ENCODE data around the gene IBTK.
"Not testable (repeated sequence)": the region's sequence is repeated elsewhere in the genome, so short reads cannot be mapped to it uniquely, and the experiment has no call there.

Gene IBTK

DNA sequence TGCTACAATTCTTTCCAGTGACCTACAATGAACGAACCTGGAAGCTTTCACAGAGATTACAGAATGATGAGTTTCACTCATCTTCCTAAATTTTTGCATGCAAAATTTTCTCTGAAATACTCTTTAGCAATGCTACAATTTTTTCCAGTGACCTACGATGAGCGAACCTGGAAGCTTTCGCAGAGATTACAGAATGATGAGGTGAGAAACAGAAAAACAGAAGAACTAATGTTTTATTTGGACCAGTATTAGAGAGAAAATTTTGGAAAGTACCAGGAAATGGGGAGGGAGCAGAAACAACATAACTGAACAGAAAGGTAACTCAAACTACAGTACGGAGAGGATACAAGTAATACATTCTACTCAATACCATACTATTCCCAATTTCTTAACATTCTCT, 75.0 kb downstream of the IBTK start:
- DNase-seq: no peak

DNA sequence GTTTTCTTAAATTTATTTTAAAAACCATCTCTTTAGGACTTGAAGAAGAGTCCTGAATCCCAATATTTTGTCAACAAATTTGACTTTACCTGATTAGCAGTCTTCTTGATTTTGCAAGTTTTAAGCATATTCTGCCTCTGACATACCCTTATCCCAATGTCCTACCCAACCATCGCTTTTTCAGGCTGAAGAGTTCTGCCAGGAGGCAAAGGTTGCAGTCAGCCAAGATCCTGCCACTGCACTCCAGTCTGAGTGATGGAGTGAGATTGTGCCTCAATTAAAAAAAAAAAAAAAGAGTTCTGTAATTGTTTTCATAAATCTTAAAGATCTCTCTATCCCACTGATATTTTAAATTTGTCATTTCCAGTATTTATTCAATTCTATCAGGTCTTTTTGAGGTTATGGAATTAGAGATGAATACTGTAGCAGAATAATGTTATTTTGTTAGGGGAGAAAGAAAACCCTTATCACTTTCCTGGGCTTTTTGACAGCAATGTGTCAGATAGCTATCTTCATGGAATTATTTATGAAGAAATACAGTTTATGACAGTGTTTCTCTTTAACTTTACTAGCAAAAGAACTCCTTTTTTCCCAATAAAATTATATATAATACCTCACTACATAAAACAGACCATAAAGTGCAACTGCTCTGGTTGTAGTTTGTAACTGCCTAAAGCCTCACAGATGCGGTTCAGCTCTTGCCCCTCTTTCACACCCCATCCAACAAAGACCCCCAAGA, 78.2 kb downstream of the IBTK start:
- DNase-seq: no peak

- no peak for DNase-seq
These were observed 81.1 kb downstream of the IBTK start for GRCh38 chr6:82166493-82166892.

- DNase-seq: no peak
These were observed 87.1 kb downstream of the IBTK start for GRCh38 chr6:82160255-82160990.

DNA sequence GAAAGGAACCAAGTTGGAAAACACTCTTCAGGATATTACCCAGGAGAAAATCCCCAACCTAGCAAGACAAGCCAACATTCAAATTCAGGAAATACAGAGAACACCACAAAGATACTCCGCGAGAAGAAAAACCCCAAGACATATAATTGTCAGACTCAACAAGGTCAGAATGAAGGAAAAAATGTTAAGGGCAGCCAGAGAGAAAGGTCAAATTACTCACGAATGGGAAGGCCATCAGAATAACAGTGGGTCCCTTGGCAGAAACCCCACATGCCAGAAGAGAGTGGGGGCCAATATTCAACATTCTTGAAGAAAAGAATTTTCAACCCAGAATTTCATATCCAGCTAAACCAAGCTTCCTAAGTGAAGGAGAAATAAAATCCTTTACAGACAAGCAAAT, 94.8 kb downstream of the IBTK start:
- not testable (repeated sequence) for DNase-seq

GRCh38 chr6:82151147-82151546, 96.4 kb downstream of the IBTK start:
- DNase-seq: not testable (repeated sequence)

DNA sequence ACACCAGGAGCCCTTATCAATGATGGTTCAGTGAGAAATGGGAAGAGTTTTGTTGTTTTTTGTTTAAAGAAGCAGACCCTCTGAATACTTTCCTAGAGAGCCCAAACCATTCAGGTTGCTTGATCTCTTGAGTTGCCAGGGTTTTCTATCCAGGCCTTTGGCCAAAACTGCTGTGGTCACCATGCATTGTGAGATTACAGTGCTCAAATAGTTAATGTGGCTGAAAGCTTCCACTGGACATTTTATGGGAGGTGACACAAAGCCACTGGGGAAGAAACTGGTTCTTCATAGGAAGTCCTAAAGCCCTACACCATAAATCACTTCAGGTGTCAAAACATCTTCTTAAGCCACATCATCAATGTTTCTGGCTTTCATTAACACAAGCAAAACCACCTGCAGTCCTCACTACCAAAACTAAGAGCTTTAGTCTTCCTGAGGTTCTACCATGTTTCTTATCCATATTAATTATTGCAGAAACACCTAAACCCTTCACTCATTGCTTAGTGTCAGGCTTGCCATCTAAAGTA, 101.6 kb downstream of the IBTK start:
- DNase-seq: no peak

DNA sequence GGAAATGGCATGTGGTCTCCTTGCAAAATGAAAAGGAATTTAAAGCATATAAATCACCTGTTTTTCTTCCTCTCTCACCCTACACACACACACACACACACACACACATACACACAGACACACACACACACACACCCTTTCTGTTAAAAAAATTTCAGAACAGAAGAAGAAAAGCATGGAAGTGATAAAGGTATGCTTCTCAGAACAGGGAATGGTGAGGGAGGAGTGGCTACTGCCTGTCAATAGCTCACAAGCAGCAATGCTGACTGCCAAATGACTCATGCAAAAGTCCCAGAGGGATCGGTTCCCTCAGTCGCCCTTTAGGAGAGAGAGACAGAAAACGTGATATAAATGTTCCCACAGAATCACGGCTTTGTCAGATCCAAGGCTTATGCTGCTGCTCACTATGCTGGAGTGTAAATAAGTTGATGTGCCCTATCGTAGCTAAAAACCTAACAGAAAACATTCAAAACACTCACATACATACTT, 102.6 kb downstream of the IBTK start:
- DNase-seq: no peak

- DNase-seq: no peak
These were observed 103.3 kb downstream of the IBTK start for GRCh38 chr6:82144007-82144851.

- no peak for DNase-seq
These were observed 104.5 kb downstream of the IBTK start for GRCh38 chr6:82143041-82143481.

- DNase-seq: no peak
These were observed 105.0 kb downstream of the IBTK start for GRCh38 chr6:82142524-82142923.

DNA sequence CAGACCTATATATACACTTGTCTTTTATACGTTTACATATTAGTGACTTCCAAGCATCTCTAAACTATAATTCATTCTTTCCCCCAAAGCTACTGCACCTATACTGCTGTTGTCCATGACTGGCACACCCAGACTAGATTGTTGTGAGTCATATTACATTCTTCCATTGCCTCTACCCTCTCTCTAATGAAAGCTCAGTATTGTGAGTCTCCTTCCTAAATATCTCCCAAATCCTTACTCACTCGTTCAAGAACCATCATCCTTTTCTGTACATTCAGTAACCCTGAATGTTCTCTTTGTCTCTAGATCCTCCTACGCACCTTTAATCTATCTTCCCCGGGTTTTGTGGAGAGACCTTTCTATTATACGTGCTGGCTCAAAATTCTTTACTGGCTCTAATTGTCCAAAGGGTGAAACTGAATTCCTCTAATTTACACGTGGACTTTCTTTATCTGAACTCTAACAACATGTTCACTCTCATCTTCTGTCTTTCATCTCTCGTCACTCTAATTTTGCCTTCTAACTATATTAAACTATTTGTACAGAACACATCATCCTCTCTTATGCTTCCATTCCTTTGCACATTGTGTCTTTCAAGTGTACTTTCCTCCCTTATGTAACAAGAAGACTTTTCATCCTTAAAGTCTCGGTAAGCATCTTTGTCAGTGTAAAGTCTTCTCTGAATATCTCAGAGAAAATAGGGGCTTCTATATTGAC, 109.3 kb downstream of the IBTK start:
- DNase-seq: no peak

DNA sequence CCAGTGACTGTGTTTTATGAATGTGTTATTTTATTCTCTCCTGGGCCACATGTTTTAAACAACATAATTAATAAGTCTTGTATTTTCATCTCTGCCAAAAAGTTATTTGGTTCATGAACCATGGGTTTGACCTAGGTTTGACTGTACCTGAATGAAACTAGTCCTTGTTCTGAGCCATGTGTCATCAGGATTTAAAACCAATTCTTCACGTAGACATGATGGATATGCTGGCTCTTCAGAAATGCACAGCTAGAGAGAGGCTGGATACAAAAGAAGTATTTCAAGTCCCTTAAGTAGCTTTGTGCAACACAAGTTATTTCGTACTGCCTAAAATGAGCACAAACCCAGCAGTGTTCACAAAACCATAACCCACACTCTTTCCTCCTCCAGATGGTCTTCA, 116.1 kb downstream of the IBTK start:
- no peak for DNase-seq

GRCh38 chr6:82129797-82130196, 117.7 kb downstream of the IBTK start:
- no peak for DNase-seq

- not testable (repeated sequence) for DNase-seq
These were observed 118.6 kb downstream of the IBTK start for GRCh38 chr6:82128973-82129372.

DNA sequence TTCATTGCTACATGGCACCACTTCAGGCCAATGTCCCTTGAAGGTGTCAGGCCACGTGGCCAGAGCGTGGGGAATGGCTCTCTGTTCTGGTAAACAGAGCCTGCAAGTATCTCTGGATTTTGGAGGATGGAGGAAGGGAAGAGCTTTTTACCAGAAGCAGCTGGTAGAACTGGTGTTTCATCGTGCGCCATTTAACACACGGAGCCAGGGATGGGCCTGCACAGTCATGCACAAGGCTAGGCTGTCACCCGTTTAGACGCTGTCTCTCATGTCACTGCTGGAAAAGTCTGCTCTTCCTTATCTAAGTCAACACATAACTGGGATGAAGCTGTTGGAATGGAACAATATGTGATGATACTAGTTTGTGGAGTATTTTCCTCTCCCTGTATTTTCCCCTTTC, 123.9 kb downstream of the IBTK start:
- no peak for DNase-seq
